Right cardiac atrium (tissue), 5 donors: ENCODE measurements around the gene CCNB1IP1. TPM values are rescaled to one million over a fixed set of nuclear protein-coding genes. Genes with fewer than 3 reads are reported as not detected.

Experiments used
- polyA plus RNA-seq: library from polyadenylated mRNA; stranded (reverse); fragments of 200-250 nt; gene quantifications from one replicate; pipeline ENCODE4 v1.2.3, GENCODE V29; 2013
- total RNA-seq, 4 donors: library from RNA; stranded (reverse); fragmentation: NEBNext Ultra II Directional; extraction: Animal tissue kit (Norgen Biotek cat#: 25700); gene quantifications; one replicate each; pipeline ENCODE4 v1.2.1, GENCODE V29; 2021
- donor health status: healthy with polysubstance abuse.
- donor health status: DM: no; HTN: yes; CAD: no.
- donor health status: DM: no; HTN: no; CAD: no.
- donor health status: DM: no; HTN: yes; CAD: no; lungs with severe emphysema.
- donor health status: DM: yes; HTN: yes; CAD: no.

CCNB1IP1 gene
- total and polyA plus RNA-seq, 5 donors = 41.0 to 72.1 (median 50.4) TPM

Other genes starting within 250 kb of the CCNB1IP1 start
- gene OR4K17, start 222.5 kb downstream of the CCNB1IP1 start, total RNA-seq = not detected
- gene OR4K17, start 222.5 kb downstream of the CCNB1IP1 start, polyA plus RNA-seq = not detected
- not detected for gene OR4N5, start 194.5 kb downstream of the CCNB1IP1 start, total RNA-seq
- gene OR4N5, start 194.5 kb downstream of the CCNB1IP1 start, polyA plus RNA-seq = not detected
- not detected for gene OR11G2, start 142.4 kb downstream of the CCNB1IP1 start, total RNA-seq
- not detected for gene OR11G2, start 142.4 kb downstream of the CCNB1IP1 start, polyA plus RNA-seq
- not detected for gene OR11H6, start 109.6 kb downstream of the CCNB1IP1 start, total RNA-seq
- gene OR11H6, start 109.6 kb downstream of the CCNB1IP1 start, polyA plus RNA-seq = not detected
- not detected for gene OR11H7, start 104.3 kb downstream of the CCNB1IP1 start, total RNA-seq
- not detected for gene OR11H7, start 104.3 kb downstream of the CCNB1IP1 start, polyA plus RNA-seq
- gene OR11H4, start 94.0 kb downstream of the CCNB1IP1 start, total RNA-seq = not detected
- not detected for gene OR11H4, start 94.0 kb downstream of the CCNB1IP1 start, polyA plus RNA-seq
- gene TTC5, start 27.3 kb downstream of the CCNB1IP1 start, total RNA-seq = 10 to 100 TPM in 2 of 4 donors, 1 to 10 TPM in 2; 8.3 to 12.0 (median 9.5) TPM
- gene TTC5, start 27.3 kb downstream of the CCNB1IP1 start, polyA plus RNA-seq = 4.5 TPM
- gene PARP2, start 10.4 kb upstream of the CCNB1IP1 start, total RNA-seq = 10 to 100 TPM; 11.9 to 17.9 (median 16.3) TPM
- 14.3 TPM for gene PARP2, start 10.4 kb upstream of the CCNB1IP1 start, polyA plus RNA-seq
- gene TEP1, start 80.2 kb upstream of the CCNB1IP1 start, total RNA-seq = 10 to 100 TPM in 3 of 4 donors, 1 to 10 TPM in 1; 7.4 to 14.1 (median 13.1) TPM
- gene TEP1, start 80.2 kb upstream of the CCNB1IP1 start, polyA plus RNA-seq = 7.9 TPM
- 1 to 10 TPM in 2 of 4 donors, under 1 TPM in 2; 0.33 to 1.7 (median 0.92) TPM for gene KLHL33, start 102.9 kb upstream of the CCNB1IP1 start, total RNA-seq
- 0.68 TPM for gene KLHL33, start 102.9 kb upstream of the CCNB1IP1 start, polyA plus RNA-seq
- gene OSGEP, start 121.5 kb upstream of the CCNB1IP1 start, total RNA-seq = 10 to 100 TPM; 17.6 to 21.9 (median 19.5) TPM
- 18.1 TPM for gene OSGEP, start 121.5 kb upstream of the CCNB1IP1 start, polyA plus RNA-seq
- gene APEX1, start 121.9 kb upstream of the CCNB1IP1 start, total RNA-seq = 10 to 100 TPM; 71.5 to 95.2 (median 90.3) TPM
- 75.8 TPM for gene APEX1, start 121.9 kb upstream of the CCNB1IP1 start, polyA plus RNA-seq
- gene PIP4P1, start 128.2 kb upstream of the CCNB1IP1 start, total RNA-seq = 10 to 100 TPM; 16.2 to 23.7 (median 23.4) TPM
- 21.0 TPM for gene PIP4P1, start 128.2 kb upstream of the CCNB1IP1 start, polyA plus RNA-seq
- 10 to 100 TPM in 1 of 4 donors, 1 to 10 TPM in 3; 6.2 to 17.2 (median 7.2) TPM for gene PNP, start 136.1 kb upstream of the CCNB1IP1 start, total RNA-seq
- gene PNP, start 136.1 kb upstream of the CCNB1IP1 start, polyA plus RNA-seq = 8.6 TPM
- under 1 TPM in 3 of 4 donors, not detected in 1; 0.21 to 0.31 (median 0.26) TPM for gene RNASE10, start 172.3 kb upstream of the CCNB1IP1 start, total RNA-seq
- not detected for gene RNASE10, start 172.3 kb upstream of the CCNB1IP1 start, polyA plus RNA-seq
- not detected for gene RNASE9, start 227.8 kb upstream of the CCNB1IP1 start, total RNA-seq
- not detected for gene RNASE9, start 227.8 kb upstream of the CCNB1IP1 start, polyA plus RNA-seq